Esophagus squamous epithelium (tissue), 5 donors: Measurements from ENCODE around the gene ZFC3H1. TPM values are rescaled to one million over a fixed set of nuclear protein-coding genes. Genes with fewer than 3 reads are reported as not detected.

Source experiments
- DNase-seq: peaks from one replicate; lab custom pipeline; 2025; lab: John Stamatoyannopoulos, UW
- H3K27ac ChIP-seq, 4 donors: fragments of 200-600 bp; sonication (generic); one replicate each; pipeline ENCODE4 v1.5.1; 2016 to 2019; ENCODE audit warnings: mild to moderate bottlenecking in 1 of 4
- H3K27me3 ChIP-seq, 4 donors: fragments of 200-600 bp; sonication (generic); 1 replicate in 3 of 4; 2 replicates in 1 of 4; pipeline versions ENCODE4 v1.5.1 to v1.6.0; 2017 to 2021; ENCODE audit warnings: antibody characterized with exemption in 1 of 4
- H3K36me3 ChIP-seq, 3 donors: fragments of 200-600 bp; sonication (generic); one replicate each; pipeline ENCODE4 v1.5.1; 2016 to 2019
- H3K4me1 ChIP-seq, 3 donors: fragments of 200-600 bp; sonication (generic); one replicate each; pipeline ENCODE4 v1.5.1; 2017 to 2019
- H3K4me3 ChIP-seq, 4 donors: fragments of 200-600 bp; sonication (generic); 1 replicate in 3 of 4; 2 replicates in 1 of 4; pipeline ENCODE4 v1.5.1; 2016 to 2019; ENCODE audit warnings: mild to moderate bottlenecking in 2 of 4, moderate library complexity in 1 of 4
- H3K9me3 ChIP-seq, 3 donors: fragments of 200-600 bp; sonication (generic); one replicate each; pipeline ENCODE4 v1.5.1; 2016 to 2019
- CTCF ChIP-seq, 6 experiments: fragments of 450-650 bp in 4 of 6; fragments of 200-600 bp in 2 of 6; sonication (generic) in 2 of 6; IDR thresholded peaks; one replicate each; pipeline ENCODE4 v1.5.1; 2016 to 2019; ENCODE audit warnings: antibody characterized with exemption in 6 of 6, mild to moderate bottlenecking in 4 of 6, moderate library complexity in 4 of 6
- POLR2A ChIP-seq, 4 donors: fragments of 450-650 bp; IDR thresholded peaks; one replicate each; pipeline ENCODE4 v1.6.1; 2017; ENCODE audit warnings: antibody characterized with exemption in 4 of 4, mild to moderate bottlenecking in 4 of 4, moderate library complexity in 3 of 4
- WGBS, 2 donors: methylation state at CpG; one replicate each; pipeline ENCODE4 v1.1.5; 2018; 5-methylcytosine and 5-hydroxymethylcytosine counted together
- intact Hi-C: fragments of 100-400 bp; cut with DNase I; formaldehyde crosslinking; loops from one replicate; pipeline ENCODE4 v1.15.0; 2022
- total RNA-seq, 4 donors: library from RNA; depleted of rRNA; stranded (reverse); fragments of >200 nt; gene quantifications; one replicate each; pipeline ENCODE4 v1.1.0, GENCODE V29; 2016
- donor health status: DM: yes; HTN: yes; CAD: no.

ZFC3H1 gene
- total RNA-seq, 4 donors from 2014 or later, result 17.7 to 60.8 (median 52.2) TPM

- TF ChIP-seq POLR2A (IDR thresholded peaks at IDR 0.05) (peak in 3 of 4 donors; percentile 33 to 76 (median 46)), CTCF (IDR thresholded peaks at IDR 0.05) (peak; percentile 13 to 38 (median 26))
- Histone ChIP-seq H3K27me3 (no peaks in the 10 kb centered on the region), H3K27ac (peak within 1 kb of the TSS; percentile 89 to 96 (median 92)), H3K4me1 (peaks cover 14 to 58% (median 23%) of the 10 kb centered on the region in 3 donors), H3K36me3 (no peaks in the 10 kb centered on the region), H3K4me3 (peak within 1 kb of the TSS; percentile 51 to 77 (median 72)), H3K9me3 (no peaks in the 10 kb centered on the region)
- intact Hi-C loops, result loop anchor here (5.0 kb wide), 1 partner anchor 66 kb away; the partner anchor contains the start of gene RAB21
- DNase-seq, result peak; percentile 38
- WGBS, 2 donors, result 0% methylated on average over 11 to 30 of the region's 63 CpGs
Measured at GRCh38 chr12:71685914-71686657, 22.4 kb upstream of the ZFC3H1 start, which contains the start of gene TMEM19. Gene TMEM19 (plus strand): TSS chr12:71686082. CDS start chr12:71686681, 599 bp downstream.

GRCh38 chr12:71685312-71685906, 21.8 kb upstream of the ZFC3H1 start:
- intact Hi-C loops, result loop anchor here (5.0 kb wide), 1 partner anchor 67 kb away; the partner anchor contains the start of gene RAB21

GRCh38 chr12:71684081-71684480, 20.4 kb upstream of the ZFC3H1 start:
- H3K36me3 ChIP-seq, result no peaks in the 10 kb centered on the region
- WGBS, 2 donors, result 61 to 63% methylated on average over 5 of the region's 5 CpGs
- intact Hi-C loops, result no loop called here
- no peak for DNase-seq
- no peak overlapping the region for H3K27ac ChIP-seq
- H3K4me3 ChIP-seq, result no peak overlapping the region
- no peaks in the 10 kb centered on the region for H3K27me3 ChIP-seq
- H3K9me3 ChIP-seq, result no peaks in the 10 kb centered on the region
- TF ChIP-seq CTCF (IDR thresholded peaks at IDR 0.05) (no peak), POLR2A (IDR thresholded peaks at IDR 0.05) (no peak)
- peaks cover 13 to 38% (median 14%) of the 10 kb centered on the region in 3 donors for H3K4me1 ChIP-seq

More at GRCh38 chr12:71685312-71685906, 21.8 kb upstream of the ZFC3H1 start:
- WGBS, 2 donors, result 24 to 28% methylated on average over 17 to 19 of the region's 19 CpGs
- Histone ChIP-seq H3K4me1 (peaks cover 14 to 51% (median 23%) of the 10 kb centered on the region in 3 donors), H3K9me3 (no peaks in the 10 kb centered on the region), H3K36me3 (no peaks in the 10 kb centered on the region), H3K27me3 (no peaks in the 10 kb centered on the region), H3K4me3 (peak overlapping the region; percentile 51 to 77 (median 72)), H3K27ac (peak overlapping the region; percentile 89 to 96 (median 92))
- TF ChIP-seq POLR2A (IDR thresholded peaks at IDR 0.05) (no peak), CTCF (IDR thresholded peaks at IDR 0.05) (no peak)
- DNase-seq, result no peak

GRCh38 chr12:71683633-71684032, 20.0 kb upstream of the ZFC3H1 start:
- no peak for DNase-seq
- H3K36me3 ChIP-seq, result no peaks in the 10 kb centered on the region
- H3K9me3 ChIP-seq, result no peaks in the 10 kb centered on the region
- WGBS, 2 donors, result 84 to 89% methylated on average over 5 of the region's 5 CpGs
- no peak overlapping the region for H3K27ac ChIP-seq
- intact Hi-C loops, result no loop called here
- H3K4me1 ChIP-seq, result peaks cover 12 to 33% (median 14%) of the 10 kb centered on the region in 3 donors
- no peak for TF ChIP-seq CTCF (IDR thresholded peaks at IDR 0.05)
- TF ChIP-seq POLR2A (IDR thresholded peaks at IDR 0.05), result no peak
- no peak overlapping the region for H3K4me3 ChIP-seq
- no peaks in the 10 kb centered on the region for H3K27me3 ChIP-seq

GRCh38 chr12:71682466-71682865, 18.8 kb upstream of the ZFC3H1 start:
- no peak overlapping the region for H3K27ac ChIP-seq
- intact Hi-C loops, result no loop called here
- no peak for DNase-seq
- no peaks in the 10 kb centered on the region for H3K36me3 ChIP-seq
- H3K4me3 ChIP-seq, result no peak overlapping the region
- no peaks in the 10 kb centered on the region for H3K27me3 ChIP-seq
- TF ChIP-seq CTCF (IDR thresholded peaks at IDR 0.05) (no peak), POLR2A (IDR thresholded peaks at IDR 0.05) (no peak)
- WGBS, 2 donors, result 89 to 93% methylated on average over 1 of the region's 1 CpG
- H3K9me3 ChIP-seq, result no peaks in the 10 kb centered on the region
- peaks cover 5 to 21% (median 7%) of the 10 kb centered on the region in 3 donors for H3K4me1 ChIP-seq
